Endothelial cell of umbilical vein (primary cell): ENCODE data around the gene IL22. TPM values are rescaled to one million over a fixed set of nuclear protein-coding genes. Genes with fewer than 3 reads are reported as not detected.

Experiments used
- BruUV-seq: library from RNA; stranded (reverse); fragments of 400-500 nt; replicated peaks from 2 replicates; lab custom pipeline; 2021; lab: Mats Ljungman, UMichigan
- CTCF ChIA-PET: fragments of 300-600, 350-600 bp; sonication (Branson Sonifier 250); formaldehyde crosslinking; loops from one replicate; lab custom pipeline; 2021; ENCODE audit warnings: antibody characterized with exemption, inconsistent platforms; lab: Charles Lee
- POLR2A ChIA-PET: fragments of 300-600, 350-600 bp; sonication (Branson Sonifier 250); formaldehyde crosslinking; loops from one replicate; lab custom pipeline; 2021; ENCODE audit warnings: antibody characterized with exemption, inconsistent platforms; lab: Charles Lee
- DNase-seq: peaks from one replicate; pipeline ENCODE4 v3.0.0-alpha.2; 2011; ENCODE audit warnings: low read depth, low spot score
- FAIRE-seq: peaks from 2 replicates; lab custom pipeline; 2011; peaks lifted over from hg19 to GRCh38; lab: Jason Lieb, UNC
- H2AFZ ChIP-seq: 2 replicates; pipeline ENCODE4 v1.6.0; 2012; ENCODE audit warnings: low read depth, low read length, control low read depth, inconsistent platforms
- H3K27ac ChIP-seq: 2 replicates; pipeline ENCODE4 v1.5.1; 2011; ENCODE audit warnings: low read depth, mild to moderate bottlenecking, control low read depth, low read length, moderate library complexity; ENCODE audit not compliant: insufficient read depth
- H3K27me3 ChIP-seq, 2 experiments: 2 replicates each; pipeline versions ENCODE4 v1.6.0 to v1.6.1; 2011; ENCODE audit warnings: low read length in 2 of 2, mixed read lengths in 1 of 2; ENCODE audit not compliant: control insufficient read depth in 2 of 2, insufficient read depth in 2 of 2
- H3K36me3 ChIP-seq, 2 experiments: 2 replicates in 1 of 2; 3 replicates in 1 of 2; pipeline ENCODE4 v1.5.1; 2011; ENCODE audit warnings: low read length in 2 of 2, mild to moderate bottlenecking in 1 of 2, moderate library complexity in 1 of 2; ENCODE audit not compliant: control insufficient read depth in 2 of 2, insufficient read depth in 2 of 2; ENCODE audit errors: extremely low read depth in 1 of 2
- H3K4me1 ChIP-seq: 3 replicates; pipeline ENCODE4 v1.5.1; 2011; ENCODE audit warnings: mild to moderate bottlenecking, low read length; ENCODE audit not compliant: control insufficient read depth, insufficient read depth; ENCODE audit errors: extremely low read depth
- H3K4me2 ChIP-seq: 2 replicates; pipeline ENCODE4 v1.6.1; 2011; ENCODE audit warnings: low read length, control low read depth, mixed read lengths; ENCODE audit not compliant: insufficient read depth
- H3K4me3 ChIP-seq, 3 experiments: fragments of 200-600 bp in 1 of 3; sonication (generic), shearing (Covaris generic) in 1 of 3; replicated peaks in 1 of 3; 2 replicates each; pipeline ENCODE4 v1.5.1; 2011 to 2016; ENCODE audit warnings: control low read depth in 3 of 3, low read length in 3 of 3, mild to moderate bottlenecking in 2 of 3, inconsistent platforms in 1 of 3, low read depth in 1 of 3, moderate library complexity in 1 of 3; ENCODE audit not compliant: insufficient read depth in 1 of 3
- H3K79me2 ChIP-seq: 2 replicates; pipeline ENCODE4 v1.6.0; 2012; ENCODE audit warnings: low read length, inconsistent platforms; ENCODE audit not compliant: control insufficient read depth, insufficient read depth
- H3K9ac ChIP-seq: replicated peaks from 2 replicates; pipeline ENCODE3; 2011; ENCODE audit warnings: low read length, control low read depth; ENCODE audit not compliant: insufficient read depth; ENCODE audit errors: extremely low read depth
- H3K9me1 ChIP-seq: replicated peaks from 3 replicates; pipeline ENCODE4 v1.6.0; 2011; ENCODE audit warnings: mild to moderate bottlenecking, low read length; ENCODE audit not compliant: control insufficient read depth, insufficient read depth; ENCODE audit errors: extremely low read depth
- H3K9me3 ChIP-seq: replicated peaks from 2 replicates; pipeline ENCODE4 v1.5.1; 2012; ENCODE audit warnings: low read length, inconsistent platforms; ENCODE audit not compliant: control insufficient read depth, insufficient read depth
- H4K20me1 ChIP-seq: replicated peaks from 2 replicates; pipeline ENCODE3; 2011; ENCODE audit warnings: mild to moderate bottlenecking, low read length; ENCODE audit not compliant: control insufficient read depth, insufficient read depth; ENCODE audit errors: extremely low read depth
- EZH2 ChIP-seq: IDR thresholded peaks from 2 replicates; pipeline ENCODE4 v1.6.1; 2012; ENCODE audit warnings: borderline replicate concordance, low read depth, mild to moderate bottlenecking, moderate library complexity, low read length, inconsistent platforms; ENCODE audit not compliant: severe bottlenecking
- FOS ChIP-seq: IDR thresholded peaks from 2 replicates; pipeline ENCODE4 v1.6.1; 2011; ENCODE audit warnings: mild to moderate bottlenecking, low read length, moderate library complexity, borderline replicate concordance; ENCODE audit not compliant: insufficient read depth
- GATA2 ChIP-seq: IDR thresholded peaks from 2 replicates; pipeline ENCODE4 v1.7.0; 2011; ENCODE audit warnings: low read depth, mild to moderate bottlenecking, moderate library complexity, mixed read lengths, low read length; ENCODE audit not compliant: insufficient read length, insufficient read depth
- JUN ChIP-seq: IDR thresholded peaks from 2 replicates; pipeline ENCODE4 v1.6.1; 2011; ENCODE audit warnings: borderline replicate concordance, low read depth; ENCODE audit not compliant: insufficient read length, insufficient read depth
- MYC ChIP-seq: IDR thresholded peaks from one replicate; pipeline ENCODE4 v1.6.1; 2011; ENCODE audit warnings: mild to moderate bottlenecking, low read depth, low read length
- POLR2A ChIP-seq: IDR thresholded peaks from 2 replicates; pipeline ENCODE4 v1.6.1; 2012; ENCODE audit warnings: low read depth, mild to moderate bottlenecking, control low read depth, low read length
- POLR2AphosphoS5 ChIP-seq: IDR thresholded peaks from 2 replicates; pipeline ENCODE4 v1.6.1; 2012; ENCODE audit warnings: low read depth, mild to moderate bottlenecking, control low read depth, low read length, moderate library complexity; ENCODE audit not compliant: insufficient read depth
- dilution Hi-C: fragments of 300-500 bp; cut with MboI; formaldehyde crosslinking; loops from one replicate; pipeline ENCODE4 v1.15.0; 2019; ENCODE audit warnings: low sequenced_read_pairs; ENCODE audit not compliant: extremely low pct_ligation_motif_present
- intact Hi-C: fragments of 100-400 bp; cut with micrococcal nuclease; formaldehyde crosslinking; loops from one replicate; pipeline ENCODE4 v1.10.0; 2022
- polyA plus RNA-seq, 4 experiments: library from polyadenylated mRNA; depleted of rRNA in 3 of 4; stranded (reverse) in 3 of 4; unstranded in 1 of 4; fragments of >200 nt; gene quantifications; 2 replicates each; pipeline versions ENCODE4 v1.2.1 to v1.2.3, GENCODE V29; 2011 to 2012; ENCODE audit warnings: missing spikeins in 1 of 4
- total RNA-seq: library from RNA; stranded (reverse); gene quantifications from 2 replicates; pipeline ENCODE4 v1.2.3, GENCODE V29; 2021
- TF ChIP-seq, protein P1 (sequence below), 2 donors: IDR thresholded peaks; 1 replicate in 1 of 2; 2 replicates in 1 of 2; pipeline ENCODE4 v1.5.1; 2011; ENCODE audit warnings: low read length in 2 of 2, mild to moderate bottlenecking in 2 of 2, moderate library complexity in 2 of 2, control low read depth in 1 of 2, inconsistent platforms in 1 of 2, low read depth in 1 of 2; ENCODE audit not compliant: insufficient read depth in 1 of 2; ENCODE audit errors: extremely low read depth in 1 of 2
- TF ChIP-seq, protein P2 (sequence below): IDR thresholded peaks from 2 replicates; pipeline ENCODE4 v1.6.1; 2011; ENCODE audit not compliant: insufficient read depth, insufficient read length

The IL22 gene
- total and polyA plus RNA-seq, 2 donors (not counting 3 experiments of a cell fraction or from before 2014, with no cell fraction given): not detected

- Histone ChIP-seq H3K36me3 (no peaks in the 10 kb centered on the region), H3K4me2 (no peak overlapping the region), H3K9me3 (no peaks in the 10 kb centered on the region), H4K20me1 (no peaks in the 10 kb centered on the region), H3K27ac (no peak overlapping the region), H3K27me3 (no peaks in the 10 kb centered on the region), H3K4me3 (no peak overlapping the region), H3K4me1 (no peaks in the 10 kb centered on the region), H3K9me1 (no peaks in the 10 kb centered on the region), H3K9ac (no peak overlapping the region), H3K79me2 (no peaks in the 10 kb centered on the region), H2AFZ (no peak overlapping the region)
- POLR2A ChIA-PET: no interaction called here
- DNase-seq: no peak
- CTCF ChIA-PET: interaction anchor here (0.8 to 1.5 kb wide), 2 partner anchors 11 to 24 kb away, joined by 4 read pairs; no protein-coding TSS in a partner anchor
- BruUV-seq: no TSS peak
- intact Hi-C loops: no loop called here
- FAIRE-seq: no peak
- dilution Hi-C loops: no loop called here
- TF ChIP-seq MYC (no peak), FOS (no peak), JUN (no peak), POLR2AphosphoS5 (no peak), GATA2 (no peak), EZH2 (no peak), POLR2A (no peak)
- TF ChIP-seq, protein P1, sequence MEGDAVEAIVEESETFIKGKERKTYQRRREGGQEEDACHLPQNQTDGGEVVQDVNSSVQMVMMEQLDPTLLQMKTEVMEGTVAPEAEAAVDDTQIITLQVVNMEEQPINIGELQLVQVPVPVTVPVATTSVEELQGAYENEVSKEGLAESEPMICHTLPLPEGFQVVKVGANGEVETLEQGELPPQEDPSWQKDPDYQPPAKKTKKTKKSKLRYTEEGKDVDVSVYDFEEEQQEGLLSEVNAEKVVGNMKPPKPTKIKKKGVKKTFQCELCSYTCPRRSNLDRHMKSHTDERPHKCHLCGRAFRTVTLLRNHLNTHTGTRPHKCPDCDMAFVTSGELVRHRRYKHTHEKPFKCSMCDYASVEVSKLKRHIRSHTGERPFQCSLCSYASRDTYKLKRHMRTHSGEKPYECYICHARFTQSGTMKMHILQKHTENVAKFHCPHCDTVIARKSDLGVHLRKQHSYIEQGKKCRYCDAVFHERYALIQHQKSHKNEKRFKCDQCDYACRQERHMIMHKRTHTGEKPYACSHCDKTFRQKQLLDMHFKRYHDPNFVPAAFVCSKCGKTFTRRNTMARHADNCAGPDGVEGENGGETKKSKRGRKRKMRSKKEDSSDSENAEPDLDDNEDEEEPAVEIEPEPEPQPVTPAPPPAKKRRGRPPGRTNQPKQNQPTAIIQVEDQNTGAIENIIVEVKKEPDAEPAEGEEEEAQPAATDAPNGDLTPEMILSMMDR (IDR thresholded peaks at IDR 0.05; ENCODE audit: extremely low read depth in 1 of 2, insufficient read depth in 1 of 2, low read depth in 1 of 2, low read length in 2 of 2): no peak
- TF ChIP-seq, protein P2, sequence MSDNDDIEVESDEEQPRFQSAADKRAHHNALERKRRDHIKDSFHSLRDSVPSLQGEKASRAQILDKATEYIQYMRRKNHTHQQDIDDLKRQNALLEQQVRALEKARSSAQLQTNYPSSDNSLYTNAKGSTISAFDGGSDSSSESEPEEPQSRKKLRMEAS: no peak
These were observed 39.9 kb upstream of the IL22 start for GRCh38 chr12:68293347-68293746.
